ENCODE measurements around the gene MBNL1.
"Not testable (repeated sequence)": the region's sequence is repeated elsewhere in the genome, so short reads cannot be mapped to it uniquely, and the experiment has no call there.

The MBNL1 gene

DNA sequence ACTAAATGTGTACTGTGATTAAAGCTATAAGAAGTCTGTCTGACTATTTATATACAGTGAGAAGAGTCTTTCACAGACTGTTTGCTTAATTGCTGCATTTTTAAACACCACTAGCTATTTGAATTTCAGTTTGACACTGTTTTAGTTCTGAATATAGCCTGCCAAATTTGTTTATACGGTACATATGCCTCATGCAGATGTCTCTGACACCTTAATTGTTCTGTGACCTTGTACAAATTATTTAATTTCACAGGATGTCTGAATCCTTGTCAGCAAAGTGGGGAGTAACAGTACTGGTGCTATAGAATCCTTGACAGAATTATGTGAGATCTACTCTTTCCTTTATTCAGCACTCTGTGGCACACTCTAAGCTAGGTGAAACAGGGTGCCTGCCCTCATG lies 125.5 kb downstream of the MBNL1 start:
- no peak overlapping the region for H3K4me3 ChIP-seq (ENCODE audit: low read depth, low read length)
- TF ChIP-seq, protein P1, sequence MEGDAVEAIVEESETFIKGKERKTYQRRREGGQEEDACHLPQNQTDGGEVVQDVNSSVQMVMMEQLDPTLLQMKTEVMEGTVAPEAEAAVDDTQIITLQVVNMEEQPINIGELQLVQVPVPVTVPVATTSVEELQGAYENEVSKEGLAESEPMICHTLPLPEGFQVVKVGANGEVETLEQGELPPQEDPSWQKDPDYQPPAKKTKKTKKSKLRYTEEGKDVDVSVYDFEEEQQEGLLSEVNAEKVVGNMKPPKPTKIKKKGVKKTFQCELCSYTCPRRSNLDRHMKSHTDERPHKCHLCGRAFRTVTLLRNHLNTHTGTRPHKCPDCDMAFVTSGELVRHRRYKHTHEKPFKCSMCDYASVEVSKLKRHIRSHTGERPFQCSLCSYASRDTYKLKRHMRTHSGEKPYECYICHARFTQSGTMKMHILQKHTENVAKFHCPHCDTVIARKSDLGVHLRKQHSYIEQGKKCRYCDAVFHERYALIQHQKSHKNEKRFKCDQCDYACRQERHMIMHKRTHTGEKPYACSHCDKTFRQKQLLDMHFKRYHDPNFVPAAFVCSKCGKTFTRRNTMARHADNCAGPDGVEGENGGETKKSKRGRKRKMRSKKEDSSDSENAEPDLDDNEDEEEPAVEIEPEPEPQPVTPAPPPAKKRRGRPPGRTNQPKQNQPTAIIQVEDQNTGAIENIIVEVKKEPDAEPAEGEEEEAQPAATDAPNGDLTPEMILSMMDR (IDR thresholded peaks at IDR 0.05; ENCODE audit: low read depth, low read length), result no peak

DNA sequence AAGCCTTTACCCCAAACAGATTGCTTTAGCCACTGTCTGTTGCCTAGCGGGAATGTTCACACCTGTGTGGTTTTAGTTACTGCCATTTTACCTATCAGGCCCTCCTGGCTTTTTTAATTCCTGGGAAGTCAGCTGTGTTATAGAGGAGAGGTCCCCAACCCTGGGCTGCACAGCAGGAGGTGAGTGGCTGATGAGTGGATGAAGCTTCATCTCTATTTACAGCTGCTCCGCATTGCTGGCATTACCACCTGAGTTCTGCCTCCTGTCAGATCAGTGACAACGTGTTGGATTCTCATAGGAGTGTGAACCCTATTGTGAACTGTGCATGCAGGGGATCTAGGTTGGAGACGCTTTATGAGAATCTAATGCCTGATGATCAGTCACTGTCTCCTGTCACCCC lies 127.0 kb downstream of the MBNL1 start:
- no peak overlapping the region for H3K4me3 ChIP-seq (ENCODE audit: low read depth, low read length)
- TF ChIP-seq, protein P1 (IDR thresholded peaks at IDR 0.05; ENCODE audit: low read depth, low read length), result no peak

- H3K4me3 ChIP-seq (ENCODE audit: low read depth, low read length), result no peak overlapping the region
- TF ChIP-seq, protein P1 (IDR thresholded peaks at IDR 0.05; ENCODE audit: low read depth, low read length), result no peak
Observed at GRCh38 chr3:152396867-152397266, 128.1 kb downstream of the MBNL1 start.

DNA sequence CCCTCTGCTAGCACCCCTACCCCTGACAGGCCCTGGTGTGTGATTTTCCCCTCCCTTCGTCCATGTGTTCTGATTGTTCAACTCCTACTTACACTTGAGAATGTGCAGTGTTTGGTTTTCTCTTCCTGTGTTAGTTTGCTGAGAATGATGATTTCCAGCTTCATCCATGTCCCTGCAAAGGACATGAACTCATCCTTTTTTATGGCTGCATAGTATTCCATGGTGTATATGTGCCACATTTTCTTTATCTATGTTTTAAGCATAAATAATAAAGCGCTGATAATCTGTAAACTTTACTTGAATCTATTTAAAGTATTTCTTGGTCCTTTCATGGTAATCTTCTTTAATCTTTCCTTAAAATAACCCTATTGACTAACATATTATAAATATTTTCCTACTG lies 128.6 kb downstream of the MBNL1 start:
- H3K4me3 ChIP-seq (ENCODE audit: low read depth, low read length), result not testable (repeated sequence)

GRCh38 chr3:152398495-152398894 lies 129.8 kb downstream of the MBNL1 start:
- TF ChIP-seq, protein P1 (IDR thresholded peaks at IDR 0.05; ENCODE audit: low read depth, low read length), result no peak
- H3K4me3 ChIP-seq (ENCODE audit: low read depth, low read length), result no peak overlapping the region

DNA sequence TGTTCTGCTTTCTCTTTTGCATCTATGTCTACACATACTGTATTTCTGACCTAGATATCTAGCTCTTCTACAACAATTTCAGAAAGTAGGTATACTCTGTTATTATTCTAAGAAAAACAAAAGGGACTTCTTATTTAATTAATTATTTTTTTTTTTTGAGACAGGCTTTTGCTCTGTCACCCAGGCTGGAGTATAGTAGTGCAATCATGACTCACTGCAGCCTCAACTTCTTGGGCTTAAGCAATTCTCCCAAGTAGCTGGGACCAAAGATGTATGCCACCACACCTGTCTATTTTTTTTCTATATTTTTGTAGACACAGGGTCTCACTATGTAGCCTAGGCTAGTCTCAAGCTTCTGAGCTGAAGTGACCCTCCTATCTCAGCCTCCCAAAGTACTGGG lies 130.6 kb downstream of the MBNL1 start:
- no peak overlapping the region for H3K4me3 ChIP-seq (ENCODE audit: low read depth, low read length)
- TF ChIP-seq, protein P1 (IDR thresholded peaks at IDR 0.05; ENCODE audit: low read depth, low read length), result no peak

- TF ChIP-seq, protein P1 (IDR thresholded peaks at IDR 0.05; ENCODE audit: low read depth, low read length), result no peak
- H3K4me3 ChIP-seq (ENCODE audit: low read depth, low read length), result no peak overlapping the region
Observed at GRCh38 chr3:152400887-152401286, 132.2 kb downstream of the MBNL1 start.

GRCh38 chr3:152402695-152403451 lies 134.1 kb downstream of the MBNL1 start:
- no peak overlapping the region for H3K4me3 ChIP-seq (ENCODE audit: low read depth, low read length)
- TF ChIP-seq, protein P1 (IDR thresholded peaks at IDR 0.05; ENCODE audit: low read depth, low read length), result no peak

Measured in WI38 (cell line).